Measurements from ENCODE around the gene KLHDC1.

KLHDC1 gene

GRCh38 chr14:49783394-49784014 lies 90.6 kb downstream of the KLHDC1 start:
- DNase-seq (ENCODE audit: low spot score): no peak

- DNase-seq (ENCODE audit: low spot score): no peak
Measured at GRCh38 chr14:49786315-49786714, 93.4 kb downstream of the KLHDC1 start.

GRCh38 chr14:49792618-49793017 lies 99.7 kb downstream of the KLHDC1 start:
- no peak for DNase-seq (ENCODE audit: low spot score)

- DNase-seq (ENCODE audit: low spot score): no peak
Measured at GRCh38 chr14:49796025-49796424, 103.1 kb downstream of the KLHDC1 start.

All from AG20443 (cell line).